Heart left ventricle (tissue), 13 donors: ENCODE data around the gene SAV1.

ENCODE experiments used
- POLR2A ChIP-seq, 2 donors: fragments of 450-650 bp; IDR thresholded peaks; one replicate each; pipeline ENCODE4 v1.6.1; 2017; ENCODE audit warnings: antibody characterized with exemption in 2 of 2, mild to moderate bottlenecking in 2 of 2, moderate library complexity in 2 of 2
- TF ChIP-seq, protein P1 (sequence below), 12 donors: fragments of 200-600 bp; sonication (generic) in 4 of 12; IDR thresholded peaks; one replicate each; pipeline versions ENCODE4 v1.5.0 to v1.8.0; 2018 to 2022; ENCODE audit warnings: antibody characterized with exemption in 12 of 12, mild to moderate bottlenecking in 5 of 12
- donor health status: ischemic (EF 13 %, LVEDD 7.1; RV severe dilation, severe dysfunction).
- donor health status: DM: no; HTN: yes; CAD: no.
- donor health status: DM: no; HTN: no; CAD: no.
- donor health status: ischemic (EF 25% LVEDD 6.9; RV normal size, moderate dysfunction).
- donor health status: ischemic (EF 25% LVEDD 5.7; RV mildly dilated, moderate dysfunction).
- donor health status: ischemic (EF 35%, LVEDD 5.7; RV mildly dilated, moderate dysfunction).
- donor health status: nonischemic (EF 11% LVEDD 7.7; RV severe dilation, severe dysfunction).
- donor health status: DM: yes; HTN: yes; CAD: no.
- donor health status: PGD.
- donor health status: ischemic (EF 29% LVEDD 5.4; RV normal size, mild dysfunction).
- donor health status: nonischemic (EF 23%, LVEDD 6.1; RV moderate dilation, normal function).

- TF ChIP-seq POLR2A (IDR thresholded peaks at IDR 0.05), result no peak
- TF ChIP-seq, protein P1, sequence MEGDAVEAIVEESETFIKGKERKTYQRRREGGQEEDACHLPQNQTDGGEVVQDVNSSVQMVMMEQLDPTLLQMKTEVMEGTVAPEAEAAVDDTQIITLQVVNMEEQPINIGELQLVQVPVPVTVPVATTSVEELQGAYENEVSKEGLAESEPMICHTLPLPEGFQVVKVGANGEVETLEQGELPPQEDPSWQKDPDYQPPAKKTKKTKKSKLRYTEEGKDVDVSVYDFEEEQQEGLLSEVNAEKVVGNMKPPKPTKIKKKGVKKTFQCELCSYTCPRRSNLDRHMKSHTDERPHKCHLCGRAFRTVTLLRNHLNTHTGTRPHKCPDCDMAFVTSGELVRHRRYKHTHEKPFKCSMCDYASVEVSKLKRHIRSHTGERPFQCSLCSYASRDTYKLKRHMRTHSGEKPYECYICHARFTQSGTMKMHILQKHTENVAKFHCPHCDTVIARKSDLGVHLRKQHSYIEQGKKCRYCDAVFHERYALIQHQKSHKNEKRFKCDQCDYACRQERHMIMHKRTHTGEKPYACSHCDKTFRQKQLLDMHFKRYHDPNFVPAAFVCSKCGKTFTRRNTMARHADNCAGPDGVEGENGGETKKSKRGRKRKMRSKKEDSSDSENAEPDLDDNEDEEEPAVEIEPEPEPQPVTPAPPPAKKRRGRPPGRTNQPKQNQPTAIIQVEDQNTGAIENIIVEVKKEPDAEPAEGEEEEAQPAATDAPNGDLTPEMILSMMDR (IDR thresholded peaks at IDR 0.05), result no peak
Measured at GRCh38 chr14:50666772-50667683, 1.1 kb downstream of the SAV1 start.
